Stimulated activated CD4-positive, alpha-beta T cell treated with anti-CD3 and anti-CD28 coated beads, TNF-alpha, amount 100 ng/mL, for 24 hours (primary cell): ENCODE data around the gene MFSD8.
"Not testable (repeated sequence)": the region's sequence is repeated elsewhere in the genome, so short reads cannot be mapped to it uniquely, and the experiment has no call there.

Experiments
- DNase-seq, 3 experiments: peaks; one replicate each; pipeline ENCODE4 v3.0.0-alpha.2; 2020; ENCODE audit warnings: low read depth in 3 of 3

MFSD8 gene

GRCh38 chr4:127965062-127965802 is at the start of gene MFSD8, which contains the start of gene ABHD18:
MFSD8 (minus strand) TSS chr4:127965173; CDS start chr4:127965133, 40 bp downstream.
ABHD18 (plus strand) TSS chr4:127965406; CDS start chr4:127982956, 17,550 bp downstream.
- DNase-seq, result peak; percentile 99

DNA sequence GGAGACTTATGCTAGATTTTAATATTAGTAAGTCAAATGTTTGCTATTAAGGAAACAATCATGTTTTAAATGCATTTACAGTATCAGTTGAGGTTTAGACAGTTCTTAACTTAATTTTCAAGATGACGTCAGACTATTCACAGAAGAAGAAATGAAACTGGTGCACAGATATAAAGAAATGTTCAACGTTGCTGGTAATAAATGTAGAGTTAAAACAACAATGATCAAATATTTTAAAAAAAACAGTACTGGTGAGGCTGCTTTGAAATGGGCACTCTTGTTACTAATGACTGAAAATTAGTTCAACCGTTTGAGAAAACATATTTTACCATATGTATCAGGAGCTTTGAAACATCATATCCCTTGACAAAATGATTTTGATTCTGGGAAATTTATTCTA is 44.5 kb upstream of the MFSD8 start:
- no peak for DNase-seq

GRCh38 chr4:128006592-128006991 is 41.6 kb upstream of the MFSD8 start:
- DNase-seq, result no peak

- DNase-seq, result peak in 2 of 3 experiments; percentile 1 to 13
These were observed 32.8 kb upstream of the MFSD8 start for GRCh38 chr4:127997534-127998388.

GRCh38 chr4:127996521-127996920 is 31.5 kb upstream of the MFSD8 start:
- not testable (repeated sequence) for DNase-seq

DNA sequence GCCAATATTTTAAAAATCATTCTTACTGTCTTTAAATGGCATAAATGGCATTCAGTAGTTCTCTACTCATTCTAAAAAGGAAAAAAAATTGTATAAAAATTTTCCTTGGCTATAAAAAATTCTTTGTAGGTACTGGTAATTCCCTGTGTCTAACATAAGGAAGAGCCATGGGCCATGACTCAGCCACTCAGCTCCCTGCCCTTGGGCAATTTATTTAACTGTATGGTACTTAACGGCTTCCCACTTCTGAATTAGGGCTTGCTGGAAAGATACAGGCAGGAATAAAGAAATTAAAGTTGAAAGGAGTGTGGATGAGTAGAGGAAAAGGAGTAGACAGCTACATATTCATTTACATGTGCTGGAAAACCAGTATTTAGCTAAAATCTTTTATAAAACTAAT is 30.8 kb upstream of the MFSD8 start:
- DNase-seq, result no peak

- no peak for DNase-seq
These were observed 28.2 kb upstream of the MFSD8 start for GRCh38 chr4:127993151-127993550.

GRCh38 chr4:127988638-127989037 is 23.7 kb upstream of the MFSD8 start:
- no peak for DNase-seq

DNA sequence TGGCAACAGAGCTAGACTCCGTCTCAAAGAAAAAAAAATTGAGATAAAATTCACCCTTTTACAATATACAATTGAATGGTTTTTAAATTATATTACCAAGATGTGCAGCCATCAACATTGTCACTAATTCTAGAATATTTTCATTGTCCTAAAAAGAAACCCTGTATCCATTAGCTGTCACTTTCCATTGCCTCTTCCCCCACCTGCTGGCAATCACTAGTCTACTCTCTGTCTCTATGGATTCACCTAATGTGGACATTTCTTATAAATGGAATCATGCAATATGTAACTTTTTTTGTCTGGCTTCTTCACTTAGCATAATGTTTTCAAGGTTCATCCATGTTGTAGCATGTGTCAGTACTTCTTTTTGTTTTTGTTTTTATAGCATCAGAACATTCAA is 21.0 kb upstream of the MFSD8 start:
- DNase-seq, result no peak

GRCh38 chr4:127982445-127982844 is 17.5 kb upstream of the MFSD8 start:
- DNase-seq, result no peak

DNA sequence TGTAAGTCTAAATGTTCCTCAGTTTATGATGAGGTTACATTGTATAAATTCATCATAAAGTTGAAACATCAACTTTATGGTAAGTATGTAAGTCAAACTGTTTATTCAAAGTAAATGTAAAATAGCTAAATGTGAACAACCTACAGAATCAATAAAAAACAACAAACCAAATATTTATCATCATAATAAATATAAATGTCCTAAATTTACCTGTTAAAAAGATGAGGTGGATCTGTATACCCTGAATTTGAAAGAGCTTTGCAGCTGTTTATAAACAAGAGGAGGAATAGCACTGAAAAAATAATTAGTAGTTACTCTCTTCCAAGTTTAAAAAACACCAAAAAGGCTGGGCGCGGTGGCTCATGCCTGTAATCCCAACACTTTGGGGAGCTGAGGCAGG is 14.0 kb upstream of the MFSD8 start:
- no peak for DNase-seq

- no peak for DNase-seq
These were observed 10.3 kb upstream of the MFSD8 start for GRCh38 chr4:127975121-127975770.

DNA sequence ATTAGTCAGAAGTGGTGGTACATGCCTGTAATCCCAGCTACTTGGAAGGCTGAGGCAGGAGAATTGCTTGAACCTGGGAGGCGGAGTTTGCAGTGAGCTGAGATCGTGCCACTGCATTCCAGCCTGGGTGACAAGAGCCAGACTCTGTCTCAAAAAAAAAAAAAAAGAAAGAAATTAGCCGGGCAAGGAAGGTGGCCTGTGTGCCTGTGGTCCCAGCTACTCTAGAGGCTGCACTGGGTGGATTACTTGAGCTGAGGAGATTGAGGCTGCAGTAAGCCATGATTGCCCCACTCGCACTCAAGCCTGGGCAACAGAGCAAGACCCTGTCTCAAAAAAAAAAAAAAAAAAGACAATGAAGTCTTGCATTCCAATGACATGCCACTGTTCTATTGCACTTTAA is 6.0 kb upstream of the MFSD8 start:
- DNase-seq, result not testable (repeated sequence)

DNA sequence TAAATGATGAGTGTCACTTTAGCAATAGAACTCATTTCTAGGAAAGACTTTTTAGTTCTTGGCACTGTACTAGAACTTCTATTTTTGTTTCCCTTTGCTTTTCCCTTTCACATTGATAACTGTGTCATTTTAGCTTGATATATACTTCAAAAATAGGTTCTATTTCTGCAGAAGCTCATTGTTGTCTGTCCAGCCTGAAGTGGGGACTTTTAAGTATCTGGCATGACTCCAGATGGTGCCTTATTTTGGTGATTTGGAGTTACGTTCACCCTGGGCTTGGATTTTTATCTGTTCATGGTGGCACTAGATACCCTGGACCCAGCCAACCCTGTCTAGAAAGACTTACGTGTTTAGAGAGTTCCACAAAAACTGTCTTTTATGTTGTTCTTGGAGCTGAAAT is 3.6 kb upstream of the MFSD8 start:
- DNase-seq, result no peak

GRCh38 chr4:127967141-127967775 is 2.3 kb upstream of the MFSD8 start:
- no peak for DNase-seq

DNA sequence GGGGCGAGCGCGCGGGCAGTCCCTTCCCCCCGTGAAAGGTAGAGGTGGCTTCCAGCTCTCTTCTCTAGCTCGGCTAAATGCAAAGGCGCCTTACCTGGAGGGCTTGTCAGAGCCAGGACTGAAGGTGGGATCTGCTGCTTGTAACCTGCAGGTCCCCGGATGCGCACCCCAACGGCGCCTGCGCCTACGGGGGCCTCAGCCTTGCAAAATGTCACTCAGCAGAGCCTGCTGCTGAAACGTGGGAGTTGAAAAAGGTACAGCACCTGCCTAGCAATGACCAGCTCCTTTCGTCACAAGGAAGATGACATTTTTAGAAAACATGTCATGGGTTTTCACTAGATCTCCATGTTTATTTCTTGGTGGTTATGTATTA is 816 bp upstream of the MFSD8 start:
- DNase-seq, result peak; percentile 41 to 71 (median 61)

GRCh38 chr4:127964426-127965061 is 429 bp downstream of the MFSD8 start:
- DNase-seq, result peak in 1 of 3 experiments; percentile 22

DNA sequence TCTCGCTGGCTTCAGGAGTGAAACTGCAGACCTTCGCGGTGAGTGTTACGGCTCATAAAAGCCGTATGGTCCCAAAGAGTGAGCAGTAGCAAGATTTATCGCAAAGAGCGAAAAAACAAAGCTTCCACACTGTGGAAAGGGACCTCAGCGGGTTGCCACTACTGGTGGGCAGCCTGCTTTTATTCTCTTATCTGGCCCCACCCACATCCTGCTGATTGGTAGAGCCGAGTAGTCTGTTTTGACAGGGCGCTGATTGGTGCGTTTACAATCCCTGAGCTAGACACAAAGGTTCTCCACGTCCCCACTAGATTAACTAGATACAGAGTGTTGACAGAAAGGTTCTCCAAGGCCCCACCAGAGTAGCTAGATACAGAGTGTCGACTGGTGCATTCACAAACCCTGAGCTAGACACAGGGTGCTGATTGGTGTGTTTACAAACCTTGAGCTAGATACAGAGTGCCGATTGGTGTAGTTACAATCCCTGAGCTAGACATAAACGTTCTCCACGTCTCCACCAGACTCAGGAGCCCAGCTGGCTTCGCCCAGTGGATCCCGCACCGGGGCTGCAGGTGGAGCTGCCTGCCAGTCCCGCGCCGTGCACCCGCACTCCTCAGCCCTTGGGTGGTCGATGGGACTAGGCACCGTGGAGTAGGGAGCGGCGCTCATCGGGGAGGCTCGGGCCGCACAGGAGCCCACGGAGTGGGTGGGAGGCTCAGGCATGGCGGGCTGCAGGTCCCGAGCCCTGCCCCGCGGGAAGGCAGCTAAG is 1.2 kb downstream of the MFSD8 start:
- DNase-seq, result not testable (repeated sequence)

DNA sequence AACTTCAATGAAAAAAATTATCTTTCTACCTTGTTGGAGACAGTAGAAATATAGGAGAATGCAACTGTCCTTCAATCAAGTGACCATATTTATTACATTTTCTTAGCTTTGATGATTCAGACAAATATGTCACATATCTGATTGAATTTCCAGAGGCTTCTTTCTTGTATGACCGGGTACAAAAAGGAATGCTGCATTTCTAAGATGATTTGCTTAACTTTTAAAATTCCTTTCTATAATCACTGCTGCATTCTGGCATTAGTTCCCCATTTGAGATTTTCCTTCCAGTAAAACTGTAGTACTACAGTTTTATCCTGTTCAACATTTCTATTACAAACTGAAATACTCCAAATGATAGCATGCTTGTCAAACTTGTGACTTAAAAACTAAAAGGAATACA is 5.2 kb downstream of the MFSD8 start:
- DNase-seq, result no peak

GRCh38 chr4:127957105-127957504 is 7.9 kb downstream of the MFSD8 start:
- no peak for DNase-seq

DNA sequence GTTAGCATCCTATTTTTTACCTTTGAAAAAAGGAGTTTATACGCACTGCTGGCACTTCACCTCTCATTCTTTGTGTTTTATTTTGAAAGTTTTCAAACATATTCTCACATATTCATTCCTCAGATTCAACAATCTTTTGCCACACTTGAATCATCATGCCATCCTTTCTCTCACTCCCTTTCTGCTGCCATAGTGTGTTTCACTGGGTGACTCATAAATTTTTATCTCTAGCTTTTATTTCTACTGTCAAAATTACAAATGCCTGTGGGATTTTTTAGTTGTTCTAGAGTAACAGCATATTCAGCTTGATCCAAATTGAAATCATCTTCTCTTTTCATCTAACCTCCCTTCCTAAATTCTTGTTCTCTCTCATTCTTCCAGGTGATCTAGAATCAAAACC is 28.0 kb downstream of the MFSD8 start:
- DNase-seq, result no peak
